ENCODE measurements around the gene DNMT1.

GRCh38 chr19:10086591-10087192 lies 108.1 kb downstream of the DNMT1 start:
- TF ChIP-seq CTCF (IDR thresholded peaks at IDR 0.05), result no peak
- no peak for TF ChIP-seq FOXJ3 (CRISPR knock-in tag; IDR thresholded peaks at IDR 0.05; ENCODE audit: borderline replicate concordance)
- TF ChIP-seq ATF1 (CRISPR knock-in tag; IDR thresholded peaks at IDR 0.05), result no peak
- peak; percentile 64 for TF ChIP-seq NR2C2 (CRISPR knock-in tag; IDR thresholded peaks at IDR 0.05)
- TF ChIP-seq ATF3 (CRISPR knock-in tag; conservative IDR thresholded peaks at IDR 0.05), result no peak

All from WTC11 (cell line).